T-helper 2 cell treated with Interferon-gamma antibody and Interleukin-4, amounts not matched to agents 5 μg/mL and 100 μg/mL, for 36 hours (primary cell): Measurements from ENCODE around the gene TLR6.
"Not testable (repeated sequence)": the region's sequence is repeated elsewhere in the genome, so short reads cannot be mapped to it uniquely, and the experiment has no call there.

Experiments
- DNase-seq: peaks from one replicate; pipeline ENCODE4 v3.0.0; 2021; ENCODE audit warnings: low spot score
- H3K27ac Mint-ChIP-seq: one replicate; pipeline ENCODE4 v1.8.0; 2021; ENCODE audit warnings: mild to moderate bottlenecking, mixed read lengths
- H3K27me3 Mint-ChIP-seq: one replicate; pipeline ENCODE4 v1.8.0; 2021; ENCODE audit warnings: low read depth, mixed read lengths
- H3K36me3 Mint-ChIP-seq: one replicate; pipeline ENCODE4 v1.8.0; 2021; ENCODE audit warnings: low read depth, mixed read lengths
- H3K4me1 Mint-ChIP-seq: one replicate; pipeline ENCODE4 v1.8.0; 2021; ENCODE audit warnings: low read depth, mixed read lengths
- H3K4me3 Mint-ChIP-seq: one replicate; pipeline ENCODE4 v1.8.0; 2022; ENCODE audit warnings: mild to moderate bottlenecking, moderate library complexity, mixed read lengths
- H3K9me3 Mint-ChIP-seq: one replicate; pipeline ENCODE4 v1.8.0; 2021; ENCODE audit warnings: mixed read lengths

Gene TLR6

GRCh38 chr4:38780833-38781484 is 75.7 kb downstream of the TLR6 start:
- peaks cover 11% of the 10 kb centered on the region for H3K27me3 Mint-ChIP-seq
- no peak overlapping the region for H3K27ac Mint-ChIP-seq
- H3K4me3 Mint-ChIP-seq: no peak overlapping the region
- H3K36me3 Mint-ChIP-seq: no peaks in the 10 kb centered on the region
- H3K4me1 Mint-ChIP-seq: peaks cover 4% of the 10 kb centered on the region
- DNase-seq: no peak
- H3K9me3 Mint-ChIP-seq: no peaks in the 10 kb centered on the region

GRCh38 chr4:38779790-38780189 is 76.8 kb downstream of the TLR6 start:
- H3K4me3 Mint-ChIP-seq: no peak overlapping the region
- H3K4me1 Mint-ChIP-seq: peaks cover 4% of the 10 kb centered on the region
- DNase-seq: no peak
- no peak overlapping the region for H3K27ac Mint-ChIP-seq
- no peaks in the 10 kb centered on the region for H3K36me3 Mint-ChIP-seq
- no peaks in the 10 kb centered on the region for H3K9me3 Mint-ChIP-seq
- peaks cover 14% of the 10 kb centered on the region for H3K27me3 Mint-ChIP-seq

- not testable (repeated sequence) for H3K27ac Mint-ChIP-seq, H3K36me3 Mint-ChIP-seq, DNase-seq, H3K9me3 Mint-ChIP-seq, H3K4me3 Mint-ChIP-seq, H3K4me1 Mint-ChIP-seq
- peaks cover 26% of the 10 kb centered on the region for H3K27me3 Mint-ChIP-seq
Observed at GRCh38 chr4:38777925-38778324, 78.7 kb downstream of the TLR6 start.

GRCh38 chr4:38775326-38775725 is 81.3 kb downstream of the TLR6 start:
- H3K4me3 Mint-ChIP-seq: no peak overlapping the region
- H3K4me1 Mint-ChIP-seq: no peaks in the 10 kb centered on the region
- H3K27me3 Mint-ChIP-seq: peaks cover 29% of the 10 kb centered on the region
- no peak for DNase-seq
- no peak overlapping the region for H3K27ac Mint-ChIP-seq
- no peaks in the 10 kb centered on the region for H3K9me3 Mint-ChIP-seq
- no peaks in the 10 kb centered on the region for H3K36me3 Mint-ChIP-seq

- Mint-ChIP-seq H3K9me3 (no peaks in the 10 kb centered on the region), H3K4me3 (no peak overlapping the region), H3K27me3 (peaks cover 29% of the 10 kb centered on the region), H3K4me1 (no peaks in the 10 kb centered on the region), H3K27ac (no peak overlapping the region), H3K36me3 (no peaks in the 10 kb centered on the region)
- DNase-seq: no peak
Observed at GRCh38 chr4:38774181-38774955, 82.2 kb downstream of the TLR6 start.
